ENCODE results near the gene B4GALT3. TPM values are rescaled to one million over a fixed set of nuclear protein-coding genes. Genes with fewer than 3 reads are reported as not detected.
A peak's percentile ranks its signal among the peaks of the same experiment; 100 is the strongest.

The B4GALT3 gene
- total and polyA plus RNA-seq, 9 of the 15 experiments (the other 6 are each of a cell fraction or from before 2014, with no cell fraction given): 31.2 to 103 (median 46.1) TPM

- in situ Hi-C loops (cut with MboI) (no loop called here), intact Hi-C loops (cut with micrococcal nuclease) (loop anchor here (1.0 to 2.0 kb wide), 3 partner anchors 17 to 182 kb away; no protein-coding TSS in a partner anchor)
- Histone ChIP-seq H3K9me3 (replicated peaks; ENCODE audit: control insufficient read depth, insufficient read depth, low read depth, low read length) (no peaks in the 10 kb centered on the region), H3K4me3 (no peak overlapping the region), H4K20me1 (replicated peaks; ENCODE audit: control insufficient read depth, insufficient read depth, low read length) (no peaks in the 10 kb centered on the region), H3K4me2 (ENCODE audit: insufficient read depth, low read length) (peak overlapping the region; percentile 42; the same call in 1 of the 2 replicates), H2AFZ (ENCODE audit: low read depth, low read length) (peak overlapping the region; percentile 94), H3K9me1 (ENCODE audit: control insufficient read depth, insufficient read depth, low read length) (no peaks in the 10 kb centered on the region), H3K27me3 (ENCODE audit: control insufficient read depth in 2 of 2, insufficient read depth in 2 of 2, low read length in 2 of 2) (no peaks in the 10 kb centered on the region), H3K36me3 (ENCODE audit: control insufficient read depth, insufficient read depth, low read length) (no peaks in the 10 kb centered on the region), H3K9ac (ENCODE audit: insufficient read depth in 1 of 2, low read depth in 2 of 2, low read length in 2 of 2) (peak overlapping the region in 1 of 2 experiments; percentile 73; a peak in 2 of 4 replicates), H3K4me1 (replicated peaks in 1 of 2; ENCODE audit: control insufficient read depth in 2 of 2, insufficient read depth in 2 of 2, low read length in 2 of 2) (peaks cover 19 to 33% of the 10 kb centered on the region in 2 experiments), H3K27ac (ENCODE audit: extremely low read depth, low read depth, low read length) (0 out of 3 replicates have a peak overlapping the region, but pooled peaks have one; percentile 15), H3K79me2 (ENCODE audit: control insufficient read depth, insufficient read depth, low read length) (no peaks in the 10 kb centered on the region)
- ATAC-seq: peak; percentile 94
- peak; percentile 98 for FAIRE-seq
- WGBS (ENCODE audit: insufficient coverage, low coverage, missing lambda C conversion rate): 35% methylated on average over 12 of the region's 15 CpGs
- ChIA-PET POLR2A (interaction anchor here (0.6 to 0.9 kb wide), 4 partner anchors 10 to 309 kb away, joined by 3 read pairs; partner anchors contain the start of genes B4GALT3 and DEDD), CTCF (ENCODE audit: low intra/inter-chr PET ratio) (interaction anchor here (0.5 to 2.4 kb wide), 4 partner anchors 28 to 1092 kb away, joined by 3 to 9 read pairs (median 4); partner anchors contain the start of gene CFAP126)
- no TSS peak for BruUV-seq (replicated peaks)
- DNase-seq (ENCODE audit: extremely low read depth in 1 of 4, low spot score in 3 of 4): peak; percentile 79 to 86 (median 80)
- TF ChIP-seq MAFK (IDR thresholded peaks at IDR 0.05; ENCODE audit: low read length) (0 out of 2 replicates have a peak, but pooled peaks have one; percentile 22), RAD21 (CRISPR knock-in tag; conservative IDR thresholded peaks at IDR 0.05 in 1 of 2, IDR thresholded peaks at IDR 0.05 in 1 of 2) (peak; percentile 76 to 91), CTBP1 (IDR thresholded peaks at IDR 0.05; ENCODE audit: borderline replicate concordance) (peak; percentile 16; the same call in 1 of the 2 replicates), PKNOX1 (IDR thresholded peaks at IDR 0.05) (peak; percentile 21; the same call in 1 of the 2 replicates), JUND (IDR thresholded peaks at IDR 0.05; ENCODE audit: borderline replicate concordance, low read depth, low read length) (peak; percentile 32; the same call in 1 of the 2 replicates), JUND (tag; IDR thresholded peaks at IDR 0.05; ENCODE audit: borderline replicate concordance, low read depth, low read length) (no peak), TEAD1 (CRISPR knock-in tag; IDR thresholded peaks at IDR 0.05) (peak in 1 of 2 experiments; percentile 27; a peak in 1 of 4 replicates), SPI1 (IDR thresholded peaks at IDR 0.05; ENCODE audit: borderline replicate concordance, low read depth, low read length) (peak; percentile 66)
- TF ChIP-seq, protein P1, sequence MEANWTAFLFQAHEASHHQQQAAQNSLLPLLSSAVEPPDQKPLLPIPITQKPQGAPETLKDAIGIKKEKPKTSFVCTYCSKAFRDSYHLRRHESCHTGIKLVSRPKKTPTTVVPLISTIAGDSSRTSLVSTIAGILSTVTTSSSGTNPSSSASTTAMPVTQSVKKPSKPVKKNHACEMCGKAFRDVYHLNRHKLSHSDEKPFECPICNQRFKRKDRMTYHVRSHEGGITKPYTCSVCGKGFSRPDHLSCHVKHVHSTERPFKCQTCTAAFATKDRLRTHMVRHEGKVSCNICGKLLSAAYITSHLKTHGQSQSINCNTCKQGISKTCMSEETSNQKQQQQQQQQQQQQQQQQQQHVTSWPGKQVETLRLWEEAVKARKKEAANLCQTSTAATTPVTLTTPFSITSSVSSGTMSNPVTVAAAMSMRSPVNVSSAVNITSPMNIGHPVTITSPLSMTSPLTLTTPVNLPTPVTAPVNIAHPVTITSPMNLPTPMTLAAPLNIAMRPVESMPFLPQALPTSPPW (CRISPR knock-in tag; IDR thresholded peaks at IDR 0.05): peak; percentile 20; the same call in 1 of the 2 replicates
- TF ChIP-seq, protein P2, sequence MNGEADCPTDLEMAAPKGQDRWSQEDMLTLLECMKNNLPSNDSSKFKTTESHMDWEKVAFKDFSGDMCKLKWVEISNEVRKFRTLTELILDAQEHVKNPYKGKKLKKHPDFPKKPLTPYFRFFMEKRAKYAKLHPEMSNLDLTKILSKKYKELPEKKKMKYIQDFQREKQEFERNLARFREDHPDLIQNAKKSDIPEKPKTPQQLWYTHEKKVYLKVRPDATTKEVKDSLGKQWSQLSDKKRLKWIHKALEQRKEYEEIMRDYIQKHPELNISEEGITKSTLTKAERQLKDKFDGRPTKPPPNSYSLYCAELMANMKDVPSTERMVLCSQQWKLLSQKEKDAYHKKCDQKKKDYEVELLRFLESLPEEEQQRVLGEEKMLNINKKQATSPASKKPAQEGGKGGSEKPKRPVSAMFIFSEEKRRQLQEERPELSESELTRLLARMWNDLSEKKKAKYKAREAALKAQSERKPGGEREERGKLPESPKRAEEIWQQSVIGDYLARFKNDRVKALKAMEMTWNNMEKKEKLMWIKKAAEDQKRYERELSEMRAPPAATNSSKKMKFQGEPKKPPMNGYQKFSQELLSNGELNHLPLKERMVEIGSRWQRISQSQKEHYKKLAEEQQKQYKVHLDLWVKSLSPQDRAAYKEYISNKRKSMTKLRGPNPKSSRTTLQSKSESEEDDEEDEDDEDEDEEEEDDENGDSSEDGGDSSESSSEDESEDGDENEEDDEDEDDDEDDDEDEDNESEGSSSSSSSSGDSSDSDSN (IDR thresholded peaks at IDR 0.05; ENCODE audit: borderline replicate concordance in 1 of 2, low read depth in 2 of 2, low read length in 2 of 2): 0 out of 4 replicates have a peak, but pooled peaks of 1 of the 2 experiments have one; percentile 33
- TF ChIP-seq, protein P3, sequence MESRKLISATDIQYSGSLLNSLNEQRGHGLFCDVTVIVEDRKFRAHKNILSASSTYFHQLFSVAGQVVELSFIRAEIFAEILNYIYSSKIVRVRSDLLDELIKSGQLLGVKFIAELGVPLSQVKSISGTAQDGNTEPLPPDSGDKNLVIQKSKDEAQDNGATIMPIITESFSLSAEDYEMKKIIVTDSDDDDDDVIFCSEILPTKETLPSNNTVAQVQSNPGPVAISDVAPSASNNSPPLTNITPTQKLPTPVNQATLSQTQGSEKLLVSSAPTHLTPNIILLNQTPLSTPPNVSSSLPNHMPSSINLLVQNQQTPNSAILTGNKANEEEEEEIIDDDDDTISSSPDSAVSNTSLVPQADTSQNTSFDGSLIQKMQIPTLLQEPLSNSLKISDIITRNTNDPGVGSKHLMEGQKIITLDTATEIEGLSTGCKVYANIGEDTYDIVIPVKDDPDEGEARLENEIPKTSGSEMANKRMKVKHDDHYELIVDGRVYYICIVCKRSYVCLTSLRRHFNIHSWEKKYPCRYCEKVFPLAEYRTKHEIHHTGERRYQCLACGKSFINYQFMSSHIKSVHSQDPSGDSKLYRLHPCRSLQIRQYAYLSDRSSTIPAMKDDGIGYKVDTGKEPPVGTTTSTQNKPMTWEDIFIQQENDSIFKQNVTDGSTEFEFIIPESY (CRISPR knock-in tag; IDR thresholded peaks at IDR 0.05): peak; percentile 29; the same call in 1 of the 2 replicates
Measured at GRCh38 chr1:161192476-161193465, 15.5 kb upstream of the B4GALT3 start.

All from K562 (cell line).